ENCODE results near the gene CD34. TPM values are rescaled to one million over a fixed set of nuclear protein-coding genes. Genes with fewer than 3 reads are reported as not detected.
"Not testable (repeated sequence)": the region's sequence is repeated elsewhere in the genome, so short reads cannot be mapped to it uniquely, and the experiment has no call there.

Gene CD34
- total RNA-seq, 1 donor from 2014 or later: not detected

GRCh38 chr1:207946756-207947155 lies 35.8 kb upstream of the CD34 start:
- no peak overlapping the region for H3K4me3 ChIP-seq (ENCODE audit: low read depth, low read length)
- DNase-seq (ENCODE audit: low read depth): no peak
- TF ChIP-seq, protein P1, sequence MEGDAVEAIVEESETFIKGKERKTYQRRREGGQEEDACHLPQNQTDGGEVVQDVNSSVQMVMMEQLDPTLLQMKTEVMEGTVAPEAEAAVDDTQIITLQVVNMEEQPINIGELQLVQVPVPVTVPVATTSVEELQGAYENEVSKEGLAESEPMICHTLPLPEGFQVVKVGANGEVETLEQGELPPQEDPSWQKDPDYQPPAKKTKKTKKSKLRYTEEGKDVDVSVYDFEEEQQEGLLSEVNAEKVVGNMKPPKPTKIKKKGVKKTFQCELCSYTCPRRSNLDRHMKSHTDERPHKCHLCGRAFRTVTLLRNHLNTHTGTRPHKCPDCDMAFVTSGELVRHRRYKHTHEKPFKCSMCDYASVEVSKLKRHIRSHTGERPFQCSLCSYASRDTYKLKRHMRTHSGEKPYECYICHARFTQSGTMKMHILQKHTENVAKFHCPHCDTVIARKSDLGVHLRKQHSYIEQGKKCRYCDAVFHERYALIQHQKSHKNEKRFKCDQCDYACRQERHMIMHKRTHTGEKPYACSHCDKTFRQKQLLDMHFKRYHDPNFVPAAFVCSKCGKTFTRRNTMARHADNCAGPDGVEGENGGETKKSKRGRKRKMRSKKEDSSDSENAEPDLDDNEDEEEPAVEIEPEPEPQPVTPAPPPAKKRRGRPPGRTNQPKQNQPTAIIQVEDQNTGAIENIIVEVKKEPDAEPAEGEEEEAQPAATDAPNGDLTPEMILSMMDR (conservative IDR thresholded peaks at IDR 0.05; ENCODE audit: low read depth, low read length): no peak

DNA sequence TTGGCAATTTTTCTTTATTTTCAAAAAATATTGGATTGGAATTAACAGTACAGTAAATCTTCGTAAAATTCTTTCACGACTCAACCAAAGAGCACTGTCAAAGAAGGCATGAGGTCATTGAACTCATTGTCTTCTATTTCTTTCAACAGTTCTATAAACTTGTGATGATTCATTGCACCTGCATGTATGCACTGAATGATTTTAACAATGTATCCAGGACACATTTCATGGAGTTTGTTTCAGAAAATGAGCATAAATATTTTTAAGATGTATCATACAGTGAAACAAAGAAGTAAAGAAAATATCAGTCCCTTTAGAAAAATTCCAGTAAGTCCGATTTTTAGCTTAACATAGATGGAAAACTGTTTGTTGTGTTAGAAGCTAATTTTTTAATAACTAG lies 33.6 kb upstream of the CD34 start:
- no peak for DNase-seq (ENCODE audit: low read depth)
- TF ChIP-seq, protein P1 (conservative IDR thresholded peaks at IDR 0.05; ENCODE audit: low read depth, low read length): no peak

GRCh38 chr1:207942337-207942741 lies 31.4 kb upstream of the CD34 start:
- H3K4me3 ChIP-seq (ENCODE audit: low read depth, low read length); DNase-seq (ENCODE audit: low read depth): not testable (repeated sequence)

More for the DNA sequence above, 33.6 kb upstream of the CD34 start:
- no peak overlapping the region for H3K4me3 ChIP-seq (ENCODE audit: low read depth, low read length)

GRCh38 chr1:207941665-207942064 lies 30.7 kb upstream of the CD34 start:
- no peak overlapping the region for H3K4me3 ChIP-seq (ENCODE audit: low read depth, low read length)
- TF ChIP-seq, protein P1 (conservative IDR thresholded peaks at IDR 0.05; ENCODE audit: low read depth, low read length): no peak
- DNase-seq (ENCODE audit: low read depth): no peak

- no peak for DNase-seq (ENCODE audit: low read depth)
Measured at GRCh38 chr1:207938016-207938415, 27.1 kb upstream of the CD34 start.

DNA sequence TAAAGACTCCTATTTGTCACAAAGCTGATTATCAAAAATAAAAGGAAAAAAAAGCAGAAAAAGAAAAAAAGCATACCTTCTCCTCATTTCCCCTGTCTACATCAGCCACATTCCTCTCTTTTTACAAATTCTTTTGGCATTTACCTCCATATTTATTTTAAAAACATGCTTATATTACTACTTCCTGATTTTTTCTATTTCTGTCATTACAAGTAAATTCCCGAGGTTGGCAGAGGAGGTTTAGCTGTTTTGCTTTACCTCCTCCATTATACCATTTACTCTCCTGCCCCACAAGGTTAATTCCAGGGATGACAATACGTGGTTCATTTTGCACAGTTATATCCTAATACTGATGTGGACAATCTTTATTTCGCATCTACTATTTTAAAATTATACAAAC lies 26.3 kb upstream of the CD34 start:
- no peak for DNase-seq (ENCODE audit: low read depth)
- TF ChIP-seq, protein P1 (conservative IDR thresholded peaks at IDR 0.05; ENCODE audit: low read depth, low read length): no peak

More at GRCh38 chr1:207938016-207938415, 27.1 kb upstream of the CD34 start:
- TF ChIP-seq, protein P1 (conservative IDR thresholded peaks at IDR 0.05; ENCODE audit: low read depth, low read length): no peak
- H3K4me3 ChIP-seq (ENCODE audit: low read depth, low read length): no peak overlapping the region

GRCh38 chr1:207935166-207935583 lies 24.2 kb upstream of the CD34 start:
- no peak for DNase-seq (ENCODE audit: low read depth)
- TF ChIP-seq, protein P1 (conservative IDR thresholded peaks at IDR 0.05; ENCODE audit: low read depth, low read length): no peak
- H3K4me3 ChIP-seq (ENCODE audit: low read depth, low read length): no peak overlapping the region

More for the DNA sequence above, 26.3 kb upstream of the CD34 start:
- H3K4me3 ChIP-seq (ENCODE audit: low read depth, low read length): no peak overlapping the region

Data from epithelial cell of proximal tubule (primary cell).